AG09309 (cell line): ENCODE results near the gene TMEM131L.

Source experiments
- DNase-seq: peaks from one replicate; pipeline ENCODE4 v3.0.0-alpha.2; 2010; ENCODE audit warnings: low read depth
- H3K4me3 ChIP-seq: 2 replicates; pipeline ENCODE4 v1.5.1; 2011; ENCODE audit warnings: mild to moderate bottlenecking, low read depth, low read length, moderate library complexity; ENCODE audit not compliant: control insufficient read depth
- TF ChIP-seq, protein P1 (sequence below): IDR thresholded peaks from 2 replicates; pipeline ENCODE4 v1.5.1; 2011; ENCODE audit warnings: mild to moderate bottlenecking, low read depth, low read length, inconsistent platforms; ENCODE audit not compliant: insufficient read depth, control insufficient read depth; ENCODE audit errors: missing control alignments

TMEM131L gene

DNA sequence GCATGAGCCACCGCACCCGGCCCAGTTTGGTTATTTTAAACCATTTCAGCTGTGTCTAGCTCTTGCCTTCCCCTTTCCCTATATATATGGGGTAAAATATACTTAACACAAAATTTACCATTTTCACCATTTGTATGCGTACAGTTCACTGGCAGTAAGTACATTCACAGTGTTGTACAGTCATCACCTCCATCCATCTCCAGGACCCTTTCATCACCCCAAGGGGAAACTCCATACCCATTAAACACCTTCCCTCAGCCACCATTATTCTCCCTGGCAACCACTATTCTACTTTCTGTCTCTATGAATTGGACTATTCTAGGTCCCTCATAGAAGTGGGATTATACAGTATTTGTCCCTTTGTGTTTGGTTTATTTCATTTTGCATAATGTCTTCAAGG, 106.4 kb downstream of the TMEM131L start:
- no peak for DNase-seq
- TF ChIP-seq, protein P1, sequence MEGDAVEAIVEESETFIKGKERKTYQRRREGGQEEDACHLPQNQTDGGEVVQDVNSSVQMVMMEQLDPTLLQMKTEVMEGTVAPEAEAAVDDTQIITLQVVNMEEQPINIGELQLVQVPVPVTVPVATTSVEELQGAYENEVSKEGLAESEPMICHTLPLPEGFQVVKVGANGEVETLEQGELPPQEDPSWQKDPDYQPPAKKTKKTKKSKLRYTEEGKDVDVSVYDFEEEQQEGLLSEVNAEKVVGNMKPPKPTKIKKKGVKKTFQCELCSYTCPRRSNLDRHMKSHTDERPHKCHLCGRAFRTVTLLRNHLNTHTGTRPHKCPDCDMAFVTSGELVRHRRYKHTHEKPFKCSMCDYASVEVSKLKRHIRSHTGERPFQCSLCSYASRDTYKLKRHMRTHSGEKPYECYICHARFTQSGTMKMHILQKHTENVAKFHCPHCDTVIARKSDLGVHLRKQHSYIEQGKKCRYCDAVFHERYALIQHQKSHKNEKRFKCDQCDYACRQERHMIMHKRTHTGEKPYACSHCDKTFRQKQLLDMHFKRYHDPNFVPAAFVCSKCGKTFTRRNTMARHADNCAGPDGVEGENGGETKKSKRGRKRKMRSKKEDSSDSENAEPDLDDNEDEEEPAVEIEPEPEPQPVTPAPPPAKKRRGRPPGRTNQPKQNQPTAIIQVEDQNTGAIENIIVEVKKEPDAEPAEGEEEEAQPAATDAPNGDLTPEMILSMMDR = no peak
- H3K4me3 ChIP-seq = no peak overlapping the region

DNA sequence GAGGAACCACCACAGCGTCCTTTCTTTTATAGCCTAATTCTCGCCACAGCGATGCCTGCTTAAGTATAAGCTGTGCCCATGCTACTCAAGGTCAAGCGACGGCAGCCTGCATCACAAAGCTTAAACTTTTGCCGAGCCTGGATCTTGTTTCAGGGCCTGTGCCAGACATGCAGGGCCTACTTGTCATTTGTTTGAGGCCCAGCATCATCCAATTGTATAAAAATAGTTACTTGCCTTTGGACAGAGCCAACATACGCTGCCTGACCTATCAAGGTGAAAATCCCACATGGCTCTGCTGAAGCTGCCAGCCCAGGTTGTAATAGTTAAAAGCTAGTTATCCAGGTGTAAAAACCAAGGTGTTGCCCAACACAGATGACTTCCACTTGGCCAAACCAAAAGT, 107.1 kb downstream of the TMEM131L start:
- TF ChIP-seq, protein P1 = no peak
- H3K4me3 ChIP-seq = no peak overlapping the region
- no peak for DNase-seq

DNA sequence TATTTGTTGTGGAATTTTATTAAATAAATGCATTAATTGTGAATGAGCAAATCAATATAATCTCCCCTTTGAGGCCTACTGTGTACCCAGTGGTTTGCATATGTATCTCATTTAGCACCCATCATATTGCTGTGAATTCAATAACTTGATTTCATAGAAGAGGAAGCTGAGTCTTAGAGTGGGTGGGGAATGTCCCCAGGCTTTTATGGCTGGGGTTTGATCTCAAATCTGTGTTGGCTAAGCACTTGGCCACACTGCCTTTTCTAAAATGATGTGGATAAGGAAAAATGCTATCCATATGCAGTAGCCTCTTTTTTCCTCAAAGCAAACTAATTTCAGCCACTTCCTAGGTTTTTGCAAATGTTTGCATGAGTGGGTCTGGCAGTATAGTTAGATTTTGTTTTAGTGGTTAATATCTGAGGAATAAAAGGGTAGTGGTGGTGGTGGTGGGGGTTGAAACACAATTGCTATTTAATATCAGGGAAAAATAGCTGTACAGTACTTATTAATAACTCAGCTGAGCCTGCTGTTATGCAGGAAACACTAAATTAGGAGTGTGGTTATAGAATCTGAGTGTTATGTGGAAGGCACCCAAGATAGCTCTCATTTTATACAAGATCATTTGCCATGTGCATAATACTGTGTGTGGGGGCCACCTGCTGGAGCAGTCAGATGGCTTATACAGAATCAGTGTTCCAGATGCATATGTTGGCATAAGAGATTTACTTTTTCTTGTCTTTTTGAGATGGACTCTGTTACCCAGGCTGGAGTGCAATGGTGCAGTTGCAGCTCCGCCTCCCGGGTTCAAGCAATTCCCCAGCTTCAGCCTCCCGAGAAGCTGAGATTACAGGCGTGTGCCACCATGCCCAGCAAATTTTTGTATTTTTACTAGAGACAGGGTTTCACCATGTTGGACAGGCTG, 108.0 kb downstream of the TMEM131L start:
- DNase-seq = peak; percentile 75

DNA sequence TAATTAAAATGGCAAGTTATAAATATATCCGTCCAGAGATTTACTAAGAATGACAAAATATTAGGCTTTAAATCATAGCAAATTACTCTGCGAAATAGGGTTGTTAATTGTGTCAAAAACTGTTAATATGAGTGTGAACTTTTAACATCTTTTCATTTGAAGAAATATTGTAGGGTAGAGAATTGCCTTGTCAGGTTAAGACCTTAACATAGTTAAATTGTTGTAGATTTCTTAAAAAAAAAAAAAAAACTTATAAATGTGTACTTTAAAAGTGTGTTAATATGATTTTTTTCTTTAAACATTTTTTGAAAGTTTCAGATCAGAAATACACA, 110.2 kb downstream of the TMEM131L start:
- H3K4me3 ChIP-seq = no peak overlapping the region
- DNase-seq = no peak
- TF ChIP-seq, protein P1 = no peak

More for the DNA sequence above, 108.0 kb downstream of the TMEM131L start:
- H3K4me3 ChIP-seq = no peak overlapping the region
- TF ChIP-seq, protein P1 = peak; percentile 78

DNA sequence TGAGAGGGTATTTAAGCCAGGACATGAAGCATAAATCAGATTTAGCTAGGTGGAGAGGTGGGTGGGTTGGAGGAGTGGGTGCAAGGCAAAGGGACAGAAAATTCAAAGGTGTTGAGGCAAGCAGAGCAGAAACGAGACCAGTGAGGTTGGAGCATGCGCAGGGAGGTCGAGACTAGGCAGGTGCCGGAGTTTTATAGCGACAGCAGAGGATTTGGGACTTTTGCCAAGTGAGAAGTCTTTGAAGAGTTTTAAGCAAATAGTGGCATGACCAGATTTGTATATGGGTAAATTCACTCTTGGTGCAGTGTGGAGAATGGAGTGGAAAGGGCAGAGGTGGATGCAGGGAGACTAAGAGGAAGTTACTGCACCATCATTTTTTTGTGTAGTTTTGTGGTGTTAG, 110.9 kb downstream of the TMEM131L start:
- TF ChIP-seq, protein P1 = no peak
- H3K4me3 ChIP-seq = no peak overlapping the region
- DNase-seq = no peak

DNA sequence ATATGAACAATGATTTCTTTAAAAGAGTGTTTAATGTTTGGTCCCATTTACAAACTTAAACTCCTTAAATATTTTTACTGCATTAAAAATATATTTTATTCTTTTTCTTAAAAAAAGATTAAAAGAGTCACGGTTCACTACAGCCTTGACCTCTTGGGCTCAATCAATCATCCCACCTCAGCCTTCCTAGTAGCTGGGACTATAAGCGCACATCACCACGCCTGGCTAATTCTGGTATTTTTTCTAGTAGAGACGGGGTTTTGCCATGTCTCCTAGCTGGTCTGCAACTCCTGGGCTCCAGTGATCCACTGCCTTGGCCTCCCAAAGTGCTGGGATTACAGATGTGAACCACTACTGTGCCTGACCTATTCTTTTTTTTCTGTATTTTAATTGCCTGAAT, 113.2 kb downstream of the TMEM131L start:
- DNase-seq = no peak
- no peak overlapping the region for H3K4me3 ChIP-seq
- TF ChIP-seq, protein P1 = no peak
